HG03457 (cell line): ENCODE measurements around the gene DLGAP1.
"Not testable (repeated sequence)": the region's sequence is repeated elsewhere in the genome, so short reads cannot be mapped to it uniquely, and the experiment has no call there.

Source experiments
- ATAC-seq: cut with Tn5 transposase; IDR thresholded peaks from one replicate; pipeline ENCODE4 v1.9.1; 2021; ENCODE audit warnings: moderate number of reproducible peaks; ENCODE audit not compliant: unreplicated experiment

Gene DLGAP1

GRCh38 chr18:3493501-3494244 lies 961.4 kb downstream of the DLGAP1 start:
- ATAC-seq = no peak

GRCh38 chr18:3492721-3493120 lies 962.4 kb downstream of the DLGAP1 start:
- no peak for ATAC-seq

GRCh38 chr18:3491981-3492555 lies 963.0 kb downstream of the DLGAP1 start:
- no peak for ATAC-seq

- ATAC-seq = no peak
These were observed 965.6 kb downstream of the DLGAP1 start for GRCh38 chr18:3489462-3489861.

- ATAC-seq = no peak
These were observed 968.6 kb downstream of the DLGAP1 start for GRCh38 chr18:3486512-3486911.

- ATAC-seq = no peak
These were observed 969.7 kb downstream of the DLGAP1 start for GRCh38 chr18:3485153-3486149.

GRCh38 chr18:3482258-3482657 lies 972.8 kb downstream of the DLGAP1 start:
- ATAC-seq = no peak

GRCh38 chr18:3481696-3482210 lies 973.4 kb downstream of the DLGAP1 start:
- no peak for ATAC-seq

- no peak for ATAC-seq
These were observed 974.1 kb downstream of the DLGAP1 start for GRCh38 chr18:3480827-3481573.

GRCh38 chr18:3479978-3480509 lies 975.1 kb downstream of the DLGAP1 start:
- ATAC-seq = no peak

- ATAC-seq = no peak
These were observed 976.7 kb downstream of the DLGAP1 start for GRCh38 chr18:3478262-3478978.

- no peak for ATAC-seq
These were observed 982.2 kb downstream of the DLGAP1 start for GRCh38 chr18:3472681-3473544.

- ATAC-seq = not testable (repeated sequence)
These were observed 983.0 kb downstream of the DLGAP1 start for GRCh38 chr18:3472121-3472520.

- no peak for ATAC-seq
These were observed 983.9 kb downstream of the DLGAP1 start for GRCh38 chr18:3471141-3471648.

- no peak for ATAC-seq
These were observed 986.3 kb downstream of the DLGAP1 start for GRCh38 chr18:3468833-3469232.

- ATAC-seq = no peak
These were observed 986.9 kb downstream of the DLGAP1 start for GRCh38 chr18:3468066-3468705.

GRCh38 chr18:3466872-3467271 lies 988.2 kb downstream of the DLGAP1 start:
- no peak for ATAC-seq

GRCh38 chr18:3466045-3466444 lies 989.1 kb downstream of the DLGAP1 start:
- ATAC-seq = no peak
